Measurements from ENCODE around the gene TOGARAM2. TPM values are rescaled to one million over a fixed set of nuclear protein-coding genes. Genes with fewer than 3 reads are reported as not detected.

TOGARAM2 gene
- total RNA-seq, result 0.12 and 0.26 TPM in 2 replicates

GRCh38 chr2:28981016-28981441 is at the start of gene TOGARAM2:
TSS of gene TOGARAM2 (plus strand) at chr2:28981298. CDS start at chr2:28994835, 13,537 bp downstream.

GRCh38 chr2:29074411-29074810 is 93.3 kb downstream of the TOGARAM2 start, which contains the start of gene PCARE:
TSS of gene PCARE (minus strand) at chr2:29074523. CDS start at chr2:29074261, 262 bp downstream.

Other genes starting within 250 kb of the TOGARAM2 start
- gene PPP1CB, start 229.5 kb upstream of the TOGARAM2 start, total RNA-seq, result 96.2 and 138 TPM in 2 replicates
- gene SPDYA, start 170.5 kb upstream of the TOGARAM2 start, total RNA-seq, result not detected in 2 replicates
- gene TRMT61B, start 111.0 kb upstream of the TOGARAM2 start, total RNA-seq, result 12.4 and 28.9 TPM in 2 replicates
- gene WDR43, start 86.6 kb upstream of the TOGARAM2 start, total RNA-seq, result 26.0 and 43.2 TPM in 2 replicates
- not detected in 2 replicates for gene PCARE, start 93.2 kb downstream of the TOGARAM2 start, total RNA-seq
- 29.8 and 35.9 TPM in 2 replicates for gene CLIP4, start 134.1 kb downstream of the TOGARAM2 start, total RNA-seq

Measured in pericardium fibroblast (primary cell).